ENCODE results near the gene CPEB1.

The CPEB1 gene

DNA sequence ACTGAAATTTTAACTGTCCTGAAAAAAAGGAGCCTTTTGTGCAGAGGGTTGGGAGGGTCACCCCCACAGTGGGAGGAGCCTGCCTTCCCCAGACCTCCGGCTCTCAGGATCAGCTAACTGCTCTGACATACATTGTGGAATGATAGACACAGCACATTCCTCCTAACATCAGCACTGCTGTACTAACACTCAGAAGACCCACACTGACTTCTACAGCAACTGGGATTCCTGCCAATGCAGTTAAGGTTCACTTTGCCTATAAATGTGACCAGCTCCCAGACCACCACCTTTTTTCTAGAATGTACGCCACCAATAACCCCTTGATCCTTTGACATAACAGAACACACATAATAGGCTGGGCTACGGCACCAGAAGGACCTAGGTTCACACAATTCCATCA lies 3.2 kb downstream of the CPEB1 start:
- in situ Hi-C loops (cut with MboI; ENCODE audit: low sequenced_read_pairs, unreplicated experiment) = no loop called here
- no peak for TF ChIP-seq CTCF (IDR thresholded peaks at IDR 0.05; ENCODE audit: borderline replicate concordance, control extremely low read depth, extremely low read depth, insufficient read depth, missing control alignments)
- DNase-seq (ENCODE audit: low spot score) = no peak

DNA sequence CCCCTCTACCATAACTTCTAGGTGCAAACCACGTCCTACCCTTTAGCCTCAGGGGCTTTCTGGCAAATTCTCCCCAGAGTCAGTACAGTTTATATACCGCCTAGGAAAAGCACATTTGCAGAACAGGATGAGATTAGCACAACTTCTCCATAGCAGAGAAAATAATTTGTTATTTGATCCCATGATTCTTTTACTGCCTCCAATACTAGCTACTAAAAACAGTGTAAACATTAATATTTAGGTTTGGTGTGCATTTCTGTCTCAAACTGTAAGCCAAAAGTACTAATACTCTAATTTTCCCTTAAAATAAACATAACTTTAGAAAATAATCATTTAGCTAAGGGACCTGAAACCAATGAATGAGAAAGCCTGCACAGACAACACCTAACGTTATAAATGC lies 4.5 kb downstream of the CPEB1 start:
- in situ Hi-C loops (cut with MboI; ENCODE audit: low sequenced_read_pairs, unreplicated experiment) = no loop called here
- TF ChIP-seq CTCF (IDR thresholded peaks at IDR 0.05; ENCODE audit: borderline replicate concordance, control extremely low read depth, extremely low read depth, insufficient read depth, missing control alignments) = no peak
- DNase-seq (ENCODE audit: low spot score) = no peak

- no peak for TF ChIP-seq CTCF (IDR thresholded peaks at IDR 0.05; ENCODE audit: borderline replicate concordance, control extremely low read depth, extremely low read depth, insufficient read depth, missing control alignments)
- DNase-seq (ENCODE audit: low spot score) = no peak
- in situ Hi-C loops (cut with MboI; ENCODE audit: low sequenced_read_pairs, unreplicated experiment) = no loop called here
These were observed 5.9 kb downstream of the CPEB1 start for GRCh38 chr15:82641129-82641798.

- in situ Hi-C loops (cut with MboI; ENCODE audit: low sequenced_read_pairs, unreplicated experiment) = no loop called here
- TF ChIP-seq CTCF (IDR thresholded peaks at IDR 0.05; ENCODE audit: borderline replicate concordance, control extremely low read depth, extremely low read depth, insufficient read depth, missing control alignments) = no peak
- DNase-seq (ENCODE audit: low spot score) = no peak
These were observed 6.5 kb downstream of the CPEB1 start for GRCh38 chr15:82640672-82641071.

DNA sequence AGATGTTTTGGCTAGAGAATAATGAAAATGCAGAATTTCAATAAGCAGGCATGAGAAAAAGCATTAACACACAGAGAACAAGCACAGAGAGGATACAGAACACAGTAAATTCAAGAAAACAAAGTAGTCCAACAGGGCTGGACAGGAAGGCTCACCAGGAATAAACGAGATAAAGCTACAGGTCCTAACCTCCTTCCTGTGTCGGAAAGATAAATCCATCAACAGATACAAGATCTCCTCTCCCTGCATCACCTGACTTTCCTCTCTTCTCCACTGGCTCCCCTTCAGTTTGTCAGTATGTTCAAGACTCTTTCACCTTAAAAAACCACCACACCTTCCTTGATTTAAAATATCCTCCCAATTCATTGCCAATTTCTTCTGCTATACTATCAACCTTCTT lies 11.4 kb downstream of the CPEB1 start:
- in situ Hi-C loops (cut with MboI; ENCODE audit: low sequenced_read_pairs, unreplicated experiment) = no loop called here
- no peak for DNase-seq (ENCODE audit: low spot score)
- TF ChIP-seq CTCF (IDR thresholded peaks at IDR 0.05; ENCODE audit: borderline replicate concordance, control extremely low read depth, extremely low read depth, insufficient read depth, missing control alignments) = no peak

DNA sequence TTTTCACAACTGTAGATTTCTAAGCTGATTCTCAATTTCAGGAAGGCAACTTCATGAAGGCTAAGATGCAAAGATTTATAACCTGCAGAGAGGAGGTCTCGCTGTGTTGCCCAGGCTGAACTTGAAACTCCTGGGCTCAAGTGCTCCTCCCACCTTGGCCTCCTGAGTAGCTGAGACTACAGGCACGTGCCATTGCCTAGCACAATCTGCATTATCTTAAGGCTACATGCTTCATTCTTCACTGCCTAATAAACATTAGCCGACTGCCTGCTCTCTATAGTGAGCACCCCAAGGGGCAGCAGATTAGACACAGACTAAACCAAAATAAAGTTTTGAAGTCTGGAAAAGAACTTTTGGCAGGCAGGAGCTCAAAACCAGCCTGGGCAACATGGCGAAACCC lies 17.1 kb downstream of the CPEB1 start:
- no peak for TF ChIP-seq CTCF (IDR thresholded peaks at IDR 0.05; ENCODE audit: borderline replicate concordance, control extremely low read depth, extremely low read depth, insufficient read depth, missing control alignments)
- DNase-seq (ENCODE audit: low spot score) = no peak
- in situ Hi-C loops (cut with MboI; ENCODE audit: low sequenced_read_pairs, unreplicated experiment) = no loop called here
